HG02973 (cell line): Measurements from ENCODE around the gene CLIP4.
"Not testable (repeated sequence)": the region's sequence is repeated elsewhere in the genome, so short reads cannot be mapped to it uniquely, and the experiment has no call there.

ENCODE experiments used
- ATAC-seq: cut with Tn5 transposase; IDR thresholded peaks from one replicate; pipeline ENCODE4 v1.9.1; 2021; ENCODE audit warnings: moderate library complexity; ENCODE audit not compliant: unreplicated experiment

The CLIP4 gene, protein sequence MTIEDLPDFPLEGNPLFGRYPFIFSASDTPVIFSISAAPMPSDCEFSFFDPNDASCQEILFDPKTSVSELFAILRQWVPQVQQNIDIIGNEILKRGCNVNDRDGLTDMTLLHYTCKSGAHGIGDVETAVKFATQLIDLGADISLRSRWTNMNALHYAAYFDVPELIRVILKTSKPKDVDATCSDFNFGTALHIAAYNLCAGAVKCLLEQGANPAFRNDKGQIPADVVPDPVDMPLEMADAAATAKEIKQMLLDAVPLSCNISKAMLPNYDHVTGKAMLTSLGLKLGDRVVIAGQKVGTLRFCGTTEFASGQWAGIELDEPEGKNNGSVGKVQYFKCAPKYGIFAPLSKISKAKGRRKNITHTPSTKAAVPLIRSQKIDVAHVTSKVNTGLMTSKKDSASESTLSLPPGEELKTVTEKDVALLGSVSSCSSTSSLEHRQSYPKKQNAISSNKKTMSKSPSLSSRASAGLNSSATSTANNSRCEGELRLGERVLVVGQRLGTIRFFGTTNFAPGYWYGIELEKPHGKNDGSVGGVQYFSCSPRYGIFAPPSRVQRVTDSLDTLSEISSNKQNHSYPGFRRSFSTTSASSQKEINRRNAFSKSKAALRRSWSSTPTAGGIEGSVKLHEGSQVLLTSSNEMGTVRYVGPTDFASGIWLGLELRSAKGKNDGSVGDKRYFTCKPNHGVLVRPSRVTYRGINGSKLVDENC

DNA sequence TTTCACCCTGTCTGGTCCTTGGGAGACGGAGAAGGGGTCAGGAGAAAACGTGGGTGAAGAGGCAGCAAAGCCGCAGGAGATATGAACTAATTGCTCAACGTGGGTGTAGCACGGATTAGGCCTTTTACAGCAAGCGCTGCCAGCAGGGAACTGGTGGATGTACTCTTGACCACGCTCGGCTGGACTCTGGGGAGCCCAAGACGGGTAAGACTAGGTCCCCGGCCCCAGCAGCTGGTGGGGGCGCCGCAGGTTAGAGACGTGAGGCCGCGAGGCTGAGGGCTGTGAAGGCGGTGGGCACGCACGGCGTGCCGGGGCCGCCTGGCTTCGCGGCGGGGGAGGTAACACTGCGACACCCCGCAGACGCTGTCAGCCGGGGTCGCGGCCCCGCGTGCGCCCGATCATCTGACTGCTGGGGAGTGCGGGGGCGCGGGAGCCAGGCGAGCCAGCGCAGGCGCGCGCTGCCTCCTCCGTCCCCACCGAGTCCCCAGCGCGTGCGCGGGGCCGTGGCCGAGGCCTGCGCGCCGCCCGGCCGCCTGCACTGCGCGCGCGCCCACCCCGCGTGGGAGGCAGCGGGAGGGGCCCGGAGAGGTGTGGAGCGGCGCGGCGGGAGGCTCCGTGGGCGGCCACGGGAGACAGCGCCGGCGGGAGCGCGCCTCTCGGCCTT, at the start of gene CLIP4:
Gene CLIP4, plus strand, starts transcription at position 470 of the 664 bp plus-strand sequence. CDS start 5,974 bp downstream, outside the sequence.
- no peak for ATAC-seq

GRCh38 chr2:29066271-29066860, 48.8 kb upstream of the CLIP4 start:
- ATAC-seq: no peak

DNA sequence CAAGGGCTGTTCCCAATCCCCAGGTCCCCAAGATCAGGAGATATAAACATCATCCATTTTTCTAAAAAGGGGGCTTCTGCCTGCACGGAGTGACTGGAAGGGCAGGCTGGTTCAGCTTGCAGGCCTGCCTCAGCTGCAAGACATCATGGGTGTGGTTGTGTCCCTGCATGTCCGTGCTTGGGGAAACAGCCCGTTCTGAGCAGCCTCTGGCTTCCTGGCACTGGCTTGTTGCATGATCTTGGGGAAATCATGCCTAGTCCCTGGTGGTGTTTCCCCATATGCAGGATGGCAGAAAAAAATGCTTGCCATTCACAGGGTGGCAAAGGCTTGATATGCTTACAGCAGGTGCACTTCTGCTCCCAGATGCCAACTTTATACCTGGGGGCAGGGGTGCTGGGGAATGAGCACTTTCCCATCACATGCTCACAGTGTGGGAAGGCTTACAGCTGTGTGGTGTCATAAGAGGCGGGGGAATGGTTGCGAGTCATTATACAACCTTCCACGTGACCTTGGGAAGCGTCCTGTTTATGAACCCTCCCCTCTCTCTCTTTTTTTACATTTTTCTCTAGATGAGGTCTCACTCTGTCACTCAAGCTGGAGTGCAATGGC, 48.1 kb upstream of the CLIP4 start:
- ATAC-seq: no peak

DNA sequence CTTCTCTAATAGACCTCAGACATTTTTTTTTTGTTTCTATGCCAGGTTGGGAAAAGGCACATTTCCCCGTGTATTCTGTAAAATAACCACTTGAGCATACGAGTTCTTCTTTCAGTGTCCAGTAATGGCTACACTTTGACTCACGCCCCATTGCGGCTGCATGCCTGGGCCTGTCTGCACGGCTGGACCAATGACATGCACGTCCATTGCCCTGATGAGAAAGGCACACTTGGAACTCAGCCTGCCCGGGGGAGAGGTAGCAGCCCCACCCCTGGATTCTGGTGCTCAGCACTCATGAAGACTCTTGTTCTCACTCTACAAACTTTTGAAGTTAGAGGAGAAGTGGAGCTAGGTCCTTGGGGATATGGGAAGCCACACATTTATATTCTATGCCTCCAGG, 46.7 kb upstream of the CLIP4 start:
- no peak for ATAC-seq

DNA sequence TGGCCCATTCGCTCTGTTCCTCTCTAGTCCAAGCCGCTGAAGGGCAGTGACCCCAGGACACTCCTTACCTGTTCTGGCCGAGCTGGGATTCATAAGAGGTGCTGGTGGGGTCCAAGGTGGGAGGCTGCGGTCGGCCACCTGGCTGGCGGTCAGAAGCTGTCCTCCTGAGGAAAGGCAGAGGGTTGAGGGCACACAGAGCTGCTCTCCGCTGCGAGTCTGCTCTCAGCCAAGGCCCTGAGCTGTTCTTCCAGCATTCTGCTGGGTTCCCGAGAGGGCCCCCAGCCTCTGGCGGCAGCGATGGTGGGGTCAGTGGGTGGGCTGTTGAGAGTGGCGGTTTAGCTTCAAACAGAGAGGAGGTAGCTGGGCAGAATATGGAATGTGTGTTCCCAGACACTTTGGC, 44.7 kb upstream of the CLIP4 start:
- no peak for ATAC-seq

DNA sequence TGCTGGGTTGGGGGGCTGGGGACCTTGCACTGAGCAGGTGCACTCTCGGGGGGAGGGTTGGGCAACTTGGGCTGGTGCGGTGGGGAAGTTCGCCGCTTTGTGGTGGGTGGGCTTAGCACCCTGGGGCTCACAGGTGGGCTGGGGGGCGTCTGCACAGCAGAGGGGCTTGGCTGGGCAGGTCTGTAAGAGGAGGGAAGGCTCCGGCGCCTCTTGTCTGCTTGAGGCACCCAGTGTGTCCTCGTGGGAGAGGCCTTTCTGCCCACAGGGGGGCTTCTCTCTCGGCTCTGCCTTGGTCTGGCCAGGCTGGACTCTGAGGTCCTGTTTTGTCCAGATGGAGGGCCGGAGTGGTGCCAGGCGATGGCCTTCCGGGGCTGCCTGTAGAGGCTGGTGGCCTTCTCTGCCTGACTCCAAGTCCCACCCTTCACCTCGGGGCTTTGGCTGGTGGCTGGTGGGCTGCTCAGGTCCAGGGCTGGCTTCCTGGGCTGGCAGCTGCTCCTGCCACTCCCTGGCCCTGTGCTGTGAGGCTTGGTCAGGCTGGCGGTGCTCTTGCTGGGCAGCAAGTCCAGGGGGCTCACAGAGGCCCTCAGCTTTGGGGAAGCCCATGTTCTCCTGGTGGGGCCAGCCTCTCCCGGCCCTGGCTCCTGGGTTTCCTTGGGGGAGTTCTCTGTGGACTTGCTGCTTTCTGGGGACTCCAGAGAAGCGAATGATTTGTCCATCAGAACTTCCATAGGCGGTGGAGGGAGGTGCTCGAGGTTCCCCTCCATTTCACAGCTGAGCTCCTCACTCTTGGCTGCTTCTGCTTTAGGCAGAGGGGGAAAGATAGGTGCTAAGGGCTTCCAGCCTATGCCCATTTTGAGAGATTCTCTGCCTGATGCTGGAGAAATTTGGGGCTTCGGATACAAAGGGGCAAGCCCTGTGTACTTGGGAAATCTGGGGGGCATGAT, 43.9 kb upstream of the CLIP4 start:
- no peak for ATAC-seq

DNA sequence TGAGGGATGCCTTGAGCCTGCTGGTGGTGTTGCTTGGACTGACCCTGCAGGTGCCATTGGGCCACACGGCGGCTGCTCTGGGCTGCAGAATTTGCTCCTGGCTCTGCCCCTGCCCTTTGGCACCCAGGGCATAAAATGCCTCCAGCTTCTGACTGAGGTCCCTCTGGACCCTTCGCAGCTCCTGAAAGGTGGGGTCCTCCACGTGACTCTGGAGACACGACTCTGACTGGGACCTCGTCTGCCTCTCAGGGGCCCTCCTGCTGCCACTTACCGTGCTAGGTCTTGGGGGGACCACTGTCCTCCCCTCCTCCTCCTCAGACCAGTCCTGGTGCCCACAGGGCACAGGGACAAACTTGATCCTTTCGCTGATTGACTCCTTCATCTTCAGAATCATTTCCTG, 43.0 kb upstream of the CLIP4 start:
- no peak for ATAC-seq

DNA sequence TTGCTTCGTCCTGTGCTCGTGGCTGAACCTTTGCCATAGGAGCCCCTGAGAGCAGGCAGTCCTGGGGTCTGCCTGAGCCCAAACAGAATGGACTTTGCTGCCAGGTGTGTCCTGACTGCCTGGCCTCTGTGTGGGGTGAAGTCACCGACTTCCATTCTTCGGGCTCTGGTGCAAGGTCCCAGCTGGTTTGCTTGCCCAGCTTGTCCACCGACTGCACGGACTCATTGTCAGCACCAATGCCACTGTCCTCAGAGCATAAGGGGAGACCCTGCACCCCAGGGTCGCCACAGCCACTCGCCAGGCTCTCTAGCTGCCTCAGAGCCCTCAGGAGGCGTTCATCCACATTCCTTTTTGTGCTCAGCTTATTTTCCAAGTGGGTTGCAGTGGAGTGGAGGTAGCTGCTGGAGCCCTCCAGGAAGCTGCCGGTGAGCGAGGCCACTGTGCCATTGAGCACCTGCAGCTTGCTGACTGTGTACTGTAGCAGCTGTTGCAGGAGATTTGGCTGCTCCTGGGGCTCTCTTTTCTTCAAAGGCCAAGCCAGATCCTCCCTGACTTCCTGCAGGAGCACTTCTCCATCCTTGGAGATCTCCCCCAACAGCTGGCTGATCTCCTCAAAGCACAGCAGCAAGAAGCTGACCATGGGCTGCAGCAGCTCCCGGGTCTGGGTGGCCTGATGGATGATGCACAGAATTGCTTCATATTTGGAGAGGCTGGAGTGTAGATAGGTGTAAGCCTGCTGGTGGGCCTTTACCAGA, 42.1 kb upstream of the CLIP4 start:
- ATAC-seq: no peak

- ATAC-seq: no peak
Measured at GRCh38 chr2:29073933-29074332, 41.3 kb upstream of the CLIP4 start.

DNA sequence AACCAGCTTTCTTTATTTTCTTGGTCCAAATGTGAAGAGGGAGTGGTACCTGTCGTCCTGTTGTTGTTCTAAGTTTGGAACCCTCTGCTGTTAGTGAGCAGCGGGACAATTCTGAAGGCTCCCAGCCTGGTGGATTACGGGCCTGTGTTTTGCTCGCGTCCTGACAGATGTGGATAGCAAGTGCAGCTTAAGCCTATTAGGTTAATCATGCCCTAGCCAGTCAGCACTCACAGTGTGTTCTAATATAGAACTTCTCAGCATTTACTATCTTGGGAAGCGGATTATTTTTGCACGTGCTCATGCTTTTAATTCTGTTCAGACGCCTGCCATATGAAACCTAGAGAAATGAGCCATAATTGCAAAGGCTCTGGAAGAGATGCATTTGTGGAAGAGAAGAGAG, 40.8 kb upstream of the CLIP4 start, which contains the start of gene PCARE:
Gene PCARE, minus strand, starts transcription at position 113 of the 400 bp plus-strand sequence. CDS start 262 bp downstream, outside the sequence.
- no peak for ATAC-seq

DNA sequence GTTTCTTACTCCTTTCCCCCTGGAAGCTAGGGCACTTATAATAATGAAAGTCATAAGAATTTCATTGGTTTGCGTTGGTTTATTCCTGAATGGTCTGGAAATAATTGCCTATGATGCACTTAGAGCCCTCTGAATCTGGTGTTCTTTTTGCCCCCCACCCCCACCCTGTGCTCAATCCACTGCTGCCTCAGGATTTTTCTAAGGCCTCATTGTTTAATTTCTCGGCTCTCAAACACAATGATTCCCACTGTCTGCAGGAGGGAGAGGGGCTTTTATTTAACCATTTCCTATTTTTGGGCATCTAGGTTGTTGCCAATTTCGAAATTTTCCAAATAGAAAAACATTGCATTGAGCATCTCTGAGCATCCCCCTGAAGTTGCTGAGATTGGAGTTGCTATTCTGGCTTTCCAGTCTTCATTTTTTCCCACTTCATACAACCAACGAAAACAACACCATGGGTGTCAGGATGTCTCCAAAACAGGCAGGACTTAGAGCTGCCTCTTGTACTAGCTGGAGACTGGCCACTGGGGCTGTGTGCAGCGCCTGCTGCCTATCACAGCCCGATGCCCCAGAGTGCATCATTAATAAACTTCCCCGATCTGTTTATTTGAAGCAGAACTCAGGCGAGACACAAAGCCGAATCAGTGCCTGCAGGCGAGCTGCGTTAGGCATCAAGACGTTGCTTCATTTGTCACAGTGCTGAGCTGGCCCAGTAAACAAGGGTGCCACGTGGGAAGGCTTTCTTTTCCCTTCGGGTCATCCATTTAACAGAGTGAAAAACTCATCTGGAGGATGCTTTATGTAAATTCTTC, 39.1 kb upstream of the CLIP4 start:
- no peak for ATAC-seq

GRCh38 chr2:29079887-29080286, 35.3 kb upstream of the CLIP4 start:
- no peak for ATAC-seq

DNA sequence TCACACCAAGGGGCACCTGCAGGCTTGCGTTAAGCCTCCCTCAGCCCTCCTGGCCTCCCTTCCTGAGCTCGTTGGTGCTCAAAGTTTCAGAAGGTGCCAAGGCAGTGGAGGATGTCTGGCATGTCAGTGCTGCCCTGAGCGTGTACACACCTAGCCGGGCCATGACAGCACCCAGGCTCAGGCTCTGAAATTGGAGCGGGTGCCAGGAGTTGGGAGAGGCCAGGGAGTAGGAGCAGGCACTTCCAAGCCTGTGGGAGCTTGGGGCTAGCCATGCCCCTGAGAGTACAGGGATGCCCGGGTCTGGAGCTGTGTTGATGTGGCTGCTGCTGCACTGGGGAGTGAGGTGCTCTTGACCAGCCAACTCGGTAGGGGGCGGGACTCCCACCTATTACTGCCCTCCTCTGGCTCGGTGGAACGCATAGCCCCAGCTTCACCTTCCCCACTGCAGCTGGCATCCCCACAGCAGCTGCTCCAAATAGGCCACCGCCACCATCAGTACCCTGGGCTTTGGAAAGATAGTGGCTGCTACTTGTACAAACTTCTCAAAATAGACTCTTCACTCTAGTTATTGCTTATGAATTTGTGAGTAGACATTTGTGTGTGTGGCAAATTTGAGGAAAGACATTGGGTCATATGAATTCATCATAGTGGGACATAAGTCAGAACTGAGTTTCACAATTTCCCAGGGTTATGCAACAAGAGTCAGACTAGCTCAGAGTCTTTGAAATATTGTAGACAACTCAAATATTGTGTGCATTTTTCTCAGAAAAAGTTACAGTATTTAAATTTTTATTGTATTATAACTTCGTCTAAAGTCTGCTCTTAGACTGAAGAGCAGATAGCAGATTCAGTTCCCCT, 34.1 kb upstream of the CLIP4 start:
- ATAC-seq: no peak

- peak; percentile 62 for ATAC-seq
Measured at GRCh38 chr2:29082804-29083495, 32.3 kb upstream of the CLIP4 start.

- no peak for ATAC-seq
Measured at GRCh38 chr2:29084554-29084953, 30.7 kb upstream of the CLIP4 start.

DNA sequence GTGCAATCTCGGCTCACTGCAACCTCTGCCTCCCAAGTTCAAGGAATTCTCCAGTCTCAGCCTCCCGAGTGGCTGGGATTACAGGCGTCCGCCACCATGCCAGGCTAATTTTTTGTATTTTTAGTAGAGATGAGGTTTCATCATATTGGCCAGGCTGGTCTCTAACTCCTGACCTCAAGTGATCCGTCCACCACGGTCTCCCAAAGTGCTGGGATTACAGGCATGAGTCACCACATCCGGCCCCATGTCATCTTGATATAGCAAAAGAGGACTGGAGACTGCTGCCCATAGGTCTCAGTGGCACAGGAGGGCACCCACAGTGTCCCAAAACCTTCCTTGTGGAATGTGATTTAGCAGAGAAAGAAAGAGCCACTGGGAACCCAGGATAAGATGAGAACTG, 24.9 kb upstream of the CLIP4 start:
- not testable (repeated sequence) for ATAC-seq

DNA sequence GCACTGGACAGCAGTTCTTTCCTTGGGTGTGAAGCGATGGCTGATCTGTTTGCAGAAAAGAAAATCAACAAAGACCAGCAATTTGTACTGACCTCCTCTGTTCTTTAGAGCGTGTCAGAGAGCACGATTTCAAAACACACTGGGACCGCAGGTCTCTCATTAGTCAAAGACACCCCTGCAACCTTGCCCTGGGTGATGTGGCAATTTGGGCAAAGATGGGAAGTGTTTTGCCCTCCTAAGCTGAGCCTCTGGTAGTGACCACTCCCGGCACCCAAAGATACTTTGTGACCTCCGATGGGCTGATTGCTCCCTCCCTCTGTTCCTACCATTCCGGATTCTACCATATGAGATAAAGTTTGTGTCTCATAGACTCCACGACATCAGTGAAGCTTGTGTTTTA, 18.2 kb upstream of the CLIP4 start:
- no peak for ATAC-seq
